ENCODE data around the gene DNM3. TPM values are rescaled to one million over a fixed set of nuclear protein-coding genes. Genes with fewer than 3 reads are reported as not detected.

The DNM3 gene
- total RNA-seq, 6 donors from 2014 or later = 7.1 to 30.4 (median 10.3) TPM

DNA sequence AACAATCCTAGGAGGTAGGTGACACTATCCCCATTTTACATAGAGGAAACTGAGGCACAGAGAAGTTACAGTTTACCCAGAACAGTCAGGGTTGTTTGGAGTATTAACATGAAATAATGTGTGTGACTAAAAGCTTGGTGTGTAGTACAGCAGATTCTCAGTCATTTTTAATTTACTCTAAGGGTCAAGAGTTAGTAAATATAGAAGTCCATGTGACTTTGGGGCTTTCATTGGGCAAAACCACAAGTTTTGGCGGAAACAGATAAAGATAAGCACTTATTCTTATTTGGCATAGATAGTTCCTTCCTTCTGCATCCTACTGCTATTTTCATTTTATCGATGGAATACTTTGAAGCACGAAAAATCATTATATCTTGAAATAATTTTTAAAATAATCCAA, 128.5 kb downstream of the DNM3 start:
- WGBS, 2 donors = 48 to 63% methylated on average over 3 of the region's 3 CpGs
- Histone ChIP-seq H3K4me1 (peaks cover 0 to 3% (median 0%) of the 10 kb centered on the region in 4 donors), H3K27me3 (no peaks in the 10 kb centered on the region), H3K36me3 (no peaks in the 10 kb centered on the region), H3K4me3 (no peak overlapping the region), H3K27ac (no peak overlapping the region), H3K9me3 (no peaks in the 10 kb centered on the region)
- ATAC-seq (ENCODE audit: low FRiP score in 2 of 2) (no peak), DNase-seq (no peak)
- TF ChIP-seq EP300 (IDR thresholded peaks at IDR 0.05) (no peak), POLR2AphosphoS5 (IDR thresholded peaks at IDR 0.05) (no peak), POLR2A (IDR thresholded peaks at IDR 0.05) (no peak)
- TF ChIP-seq, protein P1, sequence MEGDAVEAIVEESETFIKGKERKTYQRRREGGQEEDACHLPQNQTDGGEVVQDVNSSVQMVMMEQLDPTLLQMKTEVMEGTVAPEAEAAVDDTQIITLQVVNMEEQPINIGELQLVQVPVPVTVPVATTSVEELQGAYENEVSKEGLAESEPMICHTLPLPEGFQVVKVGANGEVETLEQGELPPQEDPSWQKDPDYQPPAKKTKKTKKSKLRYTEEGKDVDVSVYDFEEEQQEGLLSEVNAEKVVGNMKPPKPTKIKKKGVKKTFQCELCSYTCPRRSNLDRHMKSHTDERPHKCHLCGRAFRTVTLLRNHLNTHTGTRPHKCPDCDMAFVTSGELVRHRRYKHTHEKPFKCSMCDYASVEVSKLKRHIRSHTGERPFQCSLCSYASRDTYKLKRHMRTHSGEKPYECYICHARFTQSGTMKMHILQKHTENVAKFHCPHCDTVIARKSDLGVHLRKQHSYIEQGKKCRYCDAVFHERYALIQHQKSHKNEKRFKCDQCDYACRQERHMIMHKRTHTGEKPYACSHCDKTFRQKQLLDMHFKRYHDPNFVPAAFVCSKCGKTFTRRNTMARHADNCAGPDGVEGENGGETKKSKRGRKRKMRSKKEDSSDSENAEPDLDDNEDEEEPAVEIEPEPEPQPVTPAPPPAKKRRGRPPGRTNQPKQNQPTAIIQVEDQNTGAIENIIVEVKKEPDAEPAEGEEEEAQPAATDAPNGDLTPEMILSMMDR (IDR thresholded peaks at IDR 0.05) = no peak

DNA sequence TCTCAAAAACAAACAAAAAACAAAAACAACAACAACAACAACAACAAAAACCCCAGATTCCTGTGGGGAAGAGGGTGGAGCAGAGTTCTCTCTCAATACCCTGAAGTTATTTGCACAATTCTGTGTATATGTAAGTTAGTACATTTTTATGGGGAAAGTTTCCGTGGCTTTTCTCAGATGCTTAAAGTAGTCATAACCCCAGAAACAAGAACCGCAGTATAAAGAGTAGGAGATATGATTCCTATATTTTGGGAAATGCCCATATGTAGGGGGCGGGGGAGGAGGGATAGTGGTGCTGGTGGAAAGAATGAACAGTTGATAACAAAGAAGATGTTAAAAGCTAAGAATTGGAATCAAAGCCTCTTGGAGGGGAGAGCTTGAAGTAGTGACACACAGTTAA, 131.5 kb downstream of the DNM3 start:
- H3K36me3 ChIP-seq = no peaks in the 10 kb centered on the region
- no peak for ATAC-seq (ENCODE audit: low FRiP score in 2 of 2)
- no peaks in the 10 kb centered on the region for H3K4me1 ChIP-seq
- no peak for TF ChIP-seq POLR2A (IDR thresholded peaks at IDR 0.05)
- no peak for DNase-seq
- WGBS, 2 donors = 88 to 91% methylated on average over 3 of the region's 3 CpGs
- H3K9me3 ChIP-seq = no peaks in the 10 kb centered on the region
- H3K4me3 ChIP-seq = no peak overlapping the region
- H3K27me3 ChIP-seq = no peaks in the 10 kb centered on the region
- no peak overlapping the region for H3K27ac ChIP-seq

DNA sequence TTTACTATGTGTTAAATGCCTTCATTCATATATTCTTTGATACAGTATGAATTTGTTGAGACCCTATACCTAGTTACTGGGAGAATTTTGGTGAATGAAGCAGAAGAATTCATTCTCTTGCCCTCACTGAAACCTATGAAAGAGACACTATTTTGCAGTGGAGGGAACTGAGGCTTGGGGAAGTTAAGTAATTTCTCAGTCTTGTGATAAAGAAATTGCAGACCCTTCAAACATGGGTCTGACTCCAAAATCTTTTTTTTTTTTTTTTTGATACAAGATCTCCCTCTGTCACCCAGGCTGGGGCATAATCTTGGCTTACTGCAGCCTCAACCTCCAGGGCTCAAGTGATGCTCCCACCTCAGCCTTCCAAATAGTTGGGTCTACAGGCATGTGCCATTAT, 132.1 kb downstream of the DNM3 start:
- Histone ChIP-seq H3K4me1 (no peaks in the 10 kb centered on the region), H3K9me3 (no peaks in the 10 kb centered on the region), H3K36me3 (no peaks in the 10 kb centered on the region), H3K4me3 (no peak overlapping the region), H3K27ac (no peak overlapping the region), H3K27me3 (no peaks in the 10 kb centered on the region)
- TF ChIP-seq EP300 (IDR thresholded peaks at IDR 0.05) = no peak
- TF ChIP-seq POLR2A (IDR thresholded peaks at IDR 0.05) = no peak
- TF ChIP-seq, protein P1 (IDR thresholded peaks at IDR 0.05) = no peak
- no peak for TF ChIP-seq POLR2AphosphoS5 (IDR thresholded peaks at IDR 0.05)
- DNase-seq = no peak
- no peak for ATAC-seq (ENCODE audit: low FRiP score in 2 of 2)

DNA sequence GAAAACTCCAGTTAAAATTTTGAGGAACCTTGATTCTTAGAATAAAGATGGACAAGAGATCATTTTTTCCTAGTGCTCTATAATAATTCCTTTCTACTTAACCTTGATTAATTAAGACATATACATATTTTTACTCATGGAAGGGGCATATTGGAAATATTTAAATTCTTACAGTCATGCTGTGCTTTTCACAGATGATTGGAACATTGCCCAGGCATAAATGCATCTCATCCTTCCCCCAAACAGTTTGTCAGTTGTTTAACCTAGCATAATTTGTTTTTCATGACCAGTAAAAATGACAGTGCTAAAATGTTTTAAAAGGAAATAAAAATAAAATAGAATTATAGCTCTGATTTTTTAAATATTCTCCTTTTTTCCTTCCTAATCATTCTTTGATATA, 140.0 kb downstream of the DNM3 start:
- H3K27ac ChIP-seq = no peak overlapping the region
- no peak for DNase-seq
- no peaks in the 10 kb centered on the region for H3K9me3 ChIP-seq
- TF ChIP-seq EP300 (IDR thresholded peaks at IDR 0.05) (no peak), POLR2AphosphoS5 (IDR thresholded peaks at IDR 0.05) (no peak), POLR2A (IDR thresholded peaks at IDR 0.05) (no peak)
- TF ChIP-seq, protein P1 (IDR thresholded peaks at IDR 0.05) = no peak
- H3K27me3 ChIP-seq = no peaks in the 10 kb centered on the region
- no peak overlapping the region for H3K4me3 ChIP-seq
- H3K4me1 ChIP-seq = peaks cover 0 to 3% (median 0%) of the 10 kb centered on the region in 4 donors
- H3K36me3 ChIP-seq = no peaks in the 10 kb centered on the region
- ATAC-seq (ENCODE audit: low FRiP score in 2 of 2) = no peak

DNA sequence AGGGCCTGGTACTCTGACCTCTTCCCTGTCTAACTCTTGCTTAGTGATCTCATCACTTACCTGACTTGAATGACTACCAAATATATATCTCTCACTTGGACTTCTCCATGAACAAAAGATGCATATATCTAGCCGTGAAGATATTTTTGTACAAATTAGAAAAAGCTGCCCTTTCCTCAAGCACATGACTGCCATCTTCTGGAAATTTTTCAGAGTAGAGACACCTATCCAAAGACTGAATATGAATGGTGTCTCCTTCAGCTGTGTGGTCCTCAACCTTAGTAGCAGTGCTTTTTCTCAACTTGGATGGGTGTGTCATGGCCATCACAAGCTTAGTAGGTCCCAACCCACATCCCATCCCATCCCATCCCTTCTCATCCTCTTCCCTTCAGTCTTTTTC, 142.3 kb downstream of the DNM3 start:
- WGBS, 2 donors = 14 to 17% methylated on average over 1 of the region's 1 CpG
- no peak for DNase-seq
- TF ChIP-seq, protein P1 (IDR thresholded peaks at IDR 0.05) = peak in 1 of 6 experiments; percentile 28
- TF ChIP-seq EP300 (IDR thresholded peaks at IDR 0.05) = no peak
- Histone ChIP-seq H3K27me3 (no peaks in the 10 kb centered on the region), H3K4me1 (peaks cover 0 to 3% (median 0%) of the 10 kb centered on the region in 4 donors), H3K4me3 (no peak overlapping the region), H3K36me3 (no peaks in the 10 kb centered on the region), H3K27ac (no peak overlapping the region), H3K9me3 (no peaks in the 10 kb centered on the region)
- ATAC-seq (ENCODE audit: low FRiP score in 2 of 2) = peak in 1 of 2 donors; percentile 32
